Loucy (cell line): Measurements from ENCODE around the gene PRRC2A.

ENCODE experiments used
- H2AFZ ChIP-seq: fragments of 200-600 bp; sonication (generic); 2 replicates; pipeline ENCODE4 v1.6.0; 2016; ENCODE audit warnings: antibody characterized with exemption, mild to moderate bottlenecking, low read length, moderate library complexity
- H3F3A ChIP-seq: fragments of 200-600 bp; 2 replicates; pipeline ENCODE4 v1.6.0; 2016; ENCODE audit warnings: antibody characterized with exemption, low read depth, mild to moderate bottlenecking
- H3K27me3 ChIP-seq: fragments of 200-600 bp; sonication (generic); 2 replicates; pipeline ENCODE4 v1.6.1; 2014; ENCODE audit warnings: low read length, mild to moderate bottlenecking; ENCODE audit not compliant: insufficient read depth, poor library complexity, severe bottlenecking
- H3K36me3 ChIP-seq: fragments of 200-600 bp; sonication (generic); 2 replicates; pipeline ENCODE4 v1.6.1; 2016; ENCODE audit warnings: low read length; ENCODE audit not compliant: insufficient read depth
- H3K4me1 ChIP-seq: fragments of 200-600 bp; sonication (generic); 2 replicates; pipeline ENCODE4 v1.5.1; 2014; ENCODE audit warnings: low read length, mild to moderate bottlenecking; ENCODE audit not compliant: insufficient read depth, poor library complexity, severe bottlenecking
- H3K4me2 ChIP-seq: fragments of 200-600 bp; sonication (generic); 2 replicates; pipeline ENCODE4 v1.6.0; 2014; ENCODE audit warnings: antibody characterized with exemption, low read length, low read depth, mild to moderate bottlenecking; ENCODE audit not compliant: poor library complexity, severe bottlenecking
- H3K4me3 ChIP-seq: fragments of 200-600 bp; sonication (generic); 2 replicates; pipeline ENCODE4 v1.5.1; 2014; ENCODE audit warnings: low read length, mild to moderate bottlenecking, mixed read lengths; ENCODE audit not compliant: poor library complexity, severe bottlenecking
- H3K79me2 ChIP-seq: fragments of 200-600 bp; sonication (generic); 2 replicates; pipeline ENCODE4 v1.6.1; 2014; ENCODE audit warnings: low read length; ENCODE audit not compliant: insufficient read depth
- H3K9ac ChIP-seq: fragments of 200-600 bp; sonication (generic); 2 replicates; pipeline ENCODE4 v1.6.0; 2014; ENCODE audit warnings: mild to moderate bottlenecking, low read depth, low read length, moderate library complexity; ENCODE audit not compliant: poor library complexity, severe bottlenecking
- H3K9me2 ChIP-seq: fragments of 200-600 bp; sonication (generic); replicated peaks from 2 replicates; pipeline ENCODE4 v1.6.1; 2016; ENCODE audit warnings: low read depth, low read length, mixed read lengths
- H3K9me3 ChIP-seq: fragments of 200-600 bp; sonication (generic); 2 replicates; pipeline ENCODE4 v1.6.1; 2014; ENCODE audit warnings: mild to moderate bottlenecking, antibody characterized with exemption, low read length, low read depth; ENCODE audit not compliant: insufficient read depth
- H4K20me1 ChIP-seq: fragments of 200-600 bp; sonication (generic); 2 replicates; pipeline ENCODE4 v1.6.0; 2014; ENCODE audit warnings: antibody characterized with exemption, low read length, mild to moderate bottlenecking; ENCODE audit not compliant: insufficient read depth, poor library complexity, severe bottlenecking
- EZH2phosphoT487 ChIP-seq: fragments of 200-600 bp; IDR thresholded peaks from 2 replicates; pipeline ENCODE4 v1.6.1; 2018; ENCODE audit warnings: antibody characterized with exemption, mild to moderate bottlenecking, moderate library complexity, borderline replicate concordance
- TF ChIP-seq, protein P1 (sequence below): fragments of 200-600 bp; sonication (generic); conservative IDR thresholded peaks from 2 replicates; pipeline ENCODE4 v1.5.1; 2014; ENCODE audit warnings: mild to moderate bottlenecking, antibody characterized with exemption, low read length

The PRRC2A gene

GRCh38 chr6:31676904-31677303 lies 56.4 kb downstream of the PRRC2A start:
- H4K20me1 ChIP-seq, result no peaks in the 10 kb centered on the region
- no peaks in the 10 kb centered on the region for H3K9me2 ChIP-seq
- H2AFZ ChIP-seq, result no peak overlapping the region
- no peaks in the 10 kb centered on the region for H3F3A ChIP-seq
- H3K79me2 ChIP-seq, result no peaks in the 10 kb centered on the region
- peaks cover 6% of the 10 kb centered on the region; the same call in 1 of the 2 replicates for H3K36me3 ChIP-seq
- TF ChIP-seq, protein P1, sequence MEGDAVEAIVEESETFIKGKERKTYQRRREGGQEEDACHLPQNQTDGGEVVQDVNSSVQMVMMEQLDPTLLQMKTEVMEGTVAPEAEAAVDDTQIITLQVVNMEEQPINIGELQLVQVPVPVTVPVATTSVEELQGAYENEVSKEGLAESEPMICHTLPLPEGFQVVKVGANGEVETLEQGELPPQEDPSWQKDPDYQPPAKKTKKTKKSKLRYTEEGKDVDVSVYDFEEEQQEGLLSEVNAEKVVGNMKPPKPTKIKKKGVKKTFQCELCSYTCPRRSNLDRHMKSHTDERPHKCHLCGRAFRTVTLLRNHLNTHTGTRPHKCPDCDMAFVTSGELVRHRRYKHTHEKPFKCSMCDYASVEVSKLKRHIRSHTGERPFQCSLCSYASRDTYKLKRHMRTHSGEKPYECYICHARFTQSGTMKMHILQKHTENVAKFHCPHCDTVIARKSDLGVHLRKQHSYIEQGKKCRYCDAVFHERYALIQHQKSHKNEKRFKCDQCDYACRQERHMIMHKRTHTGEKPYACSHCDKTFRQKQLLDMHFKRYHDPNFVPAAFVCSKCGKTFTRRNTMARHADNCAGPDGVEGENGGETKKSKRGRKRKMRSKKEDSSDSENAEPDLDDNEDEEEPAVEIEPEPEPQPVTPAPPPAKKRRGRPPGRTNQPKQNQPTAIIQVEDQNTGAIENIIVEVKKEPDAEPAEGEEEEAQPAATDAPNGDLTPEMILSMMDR, result no peak
- H3K9ac ChIP-seq, result no peak overlapping the region
- H3K4me1 ChIP-seq, result peaks cover 8% of the 10 kb centered on the region
- H3K4me2 ChIP-seq, result no peak overlapping the region
- H3K4me3 ChIP-seq, result no peak overlapping the region
- no peaks in the 10 kb centered on the region for H3K27me3 ChIP-seq
- no peaks in the 10 kb centered on the region for H3K9me3 ChIP-seq

- Histone ChIP-seq H3K9me3 (no peaks in the 10 kb centered on the region), H3K27me3 (no peaks in the 10 kb centered on the region), H3K79me2 (no peaks in the 10 kb centered on the region), H3K4me1 (peaks cover 8% of the 10 kb centered on the region), H3K4me3 (no peak overlapping the region), H3K36me3 (peaks cover 3% of the 10 kb centered on the region; the same call in 1 of the 2 replicates), H4K20me1 (no peaks in the 10 kb centered on the region), H3F3A (no peaks in the 10 kb centered on the region), H3K9me2 (no peaks in the 10 kb centered on the region), H3K9ac (no peak overlapping the region), H2AFZ (no peak overlapping the region), H3K4me2 (no peak overlapping the region)
- TF ChIP-seq, protein P1, result no peak
- TF ChIP-seq EZH2phosphoT487, result no peak
Measured at GRCh38 chr6:31677955-31678354, 57.4 kb downstream of the PRRC2A start.

GRCh38 chr6:31680226-31681134 lies 60.0 kb downstream of the PRRC2A start, which contains the start of gene LY6G5C:
LY6G5C (minus strand) TSS chr6:31681067; CDS start chr6:31680373, 694 bp downstream.
- TF ChIP-seq, protein P1, result peak; percentile 40; the same call in 1 of the 2 replicates
- TF ChIP-seq EZH2phosphoT487, result no peak
- H3K9me3 ChIP-seq, result no peaks in the 10 kb centered on the region
- H3K4me2 ChIP-seq, result no peak within 1 kb of the TSS
- no peaks in the 10 kb centered on the region for H3K9me2 ChIP-seq
- no peaks in the 10 kb centered on the region for H3K27me3 ChIP-seq
- no peaks in the 10 kb centered on the region for H3F3A ChIP-seq
- H4K20me1 ChIP-seq, result no peaks in the 10 kb centered on the region
- H3K4me1 ChIP-seq, result peaks cover 8% of the 10 kb centered on the region
- H3K36me3 ChIP-seq, result no peaks in the 10 kb centered on the region
- H3K79me2 ChIP-seq, result no peaks in the 10 kb centered on the region
- no peak within 1 kb of the TSS for H2AFZ ChIP-seq
- no peak within 1 kb of the TSS for H3K9ac ChIP-seq
- no peak within 1 kb of the TSS for H3K4me3 ChIP-seq
